Right renal pelvis (tissue), 4 donors: ENCODE measurements around the gene EFHD1. TPM values are rescaled to one million over a fixed set of nuclear protein-coding genes. Genes with fewer than 3 reads are reported as not detected.
A peak's percentile ranks its signal among the peaks of the same experiment; 100 is the strongest.
"Not testable (repeated sequence)": the region's sequence is repeated elsewhere in the genome, so short reads cannot be mapped to it uniquely, and the experiment has no call there.

ENCODE experiments used
- DNase-seq, 4 donors: peaks; one replicate each; pipeline ENCODE4 v3.0.0-alpha.2; 2013; ENCODE audit warnings: low read depth in 4 of 4, low spot score in 3 of 4, missing footprints in 1 of 4
- polyA plus RNA-seq, 4 donors: library from polyadenylated mRNA; unstranded; fragments of 120-200 nt; gene quantifications; one replicate each; pipeline ENCODE4 v1.2.1, GENCODE V29; 2013; ENCODE audit not compliant: insufficient read length in 4 of 4

The EFHD1 gene
- polyA plus RNA-seq, 4 donors = 61.8 to 96.1 (median 87.6) TPM

DNA sequence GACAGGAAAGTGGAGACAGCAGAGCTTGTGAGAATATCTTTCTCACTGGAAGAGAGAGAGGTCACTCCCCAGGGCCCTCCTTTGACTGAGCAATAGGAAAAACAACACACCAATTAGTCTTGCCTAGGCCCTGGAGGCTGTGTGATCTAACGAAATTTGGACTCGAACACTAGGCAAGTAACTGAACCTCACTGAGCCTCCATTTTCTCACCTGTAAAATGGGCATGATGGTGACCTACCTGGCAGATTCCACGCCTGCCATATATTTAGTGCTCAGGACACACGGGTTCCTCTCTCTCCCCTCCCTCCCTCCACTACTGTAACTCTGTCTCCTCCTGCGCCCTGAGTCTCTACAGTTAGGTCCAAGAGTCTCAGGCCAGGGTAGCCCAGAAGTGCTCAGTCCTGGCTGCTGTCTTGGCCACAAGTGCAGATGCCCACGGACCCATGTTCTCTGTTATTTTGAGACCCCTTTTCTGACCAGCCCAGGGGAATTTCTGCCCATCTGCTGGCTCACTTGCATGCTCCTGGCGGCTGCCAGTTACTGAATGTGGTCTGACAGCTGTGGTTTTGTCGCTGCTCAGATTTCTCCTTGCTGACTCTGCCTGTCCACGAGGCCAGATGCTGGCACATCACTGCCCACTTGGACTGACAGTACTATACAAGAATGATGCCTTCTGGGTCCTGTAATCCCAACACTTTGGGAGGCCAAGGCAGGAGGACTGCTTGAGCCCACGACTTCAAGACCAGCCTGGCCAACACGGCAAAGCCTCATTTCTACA, 54.2 kb downstream of the EFHD1 start:
- no peak for DNase-seq

- no peak for DNase-seq
These were observed 54.8 kb downstream of the EFHD1 start for GRCh38 chr2:232688201-232688600.

- no peak for DNase-seq
These were observed 55.9 kb downstream of the EFHD1 start for GRCh38 chr2:232689152-232689910.

DNA sequence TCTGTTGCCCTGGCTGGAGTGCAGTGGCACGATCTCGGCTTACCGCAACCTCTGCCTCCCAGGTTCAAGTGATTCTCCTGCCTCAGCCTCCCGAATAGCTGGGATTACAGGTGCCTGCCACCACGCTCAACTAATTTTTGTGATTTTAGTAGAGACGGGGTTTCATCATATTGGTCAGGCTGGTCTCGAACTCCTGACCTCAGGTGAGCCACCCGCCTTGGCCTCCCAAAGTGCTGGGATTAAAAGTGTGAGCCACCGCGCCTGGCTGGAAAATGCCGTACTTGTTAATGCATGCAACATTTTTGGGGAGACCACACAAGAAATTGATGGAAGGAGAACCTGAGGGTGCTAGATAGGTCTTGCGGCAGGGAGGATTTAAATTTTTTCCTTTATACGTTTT, 57.7 kb downstream of the EFHD1 start:
- not testable (repeated sequence) for DNase-seq

DNA sequence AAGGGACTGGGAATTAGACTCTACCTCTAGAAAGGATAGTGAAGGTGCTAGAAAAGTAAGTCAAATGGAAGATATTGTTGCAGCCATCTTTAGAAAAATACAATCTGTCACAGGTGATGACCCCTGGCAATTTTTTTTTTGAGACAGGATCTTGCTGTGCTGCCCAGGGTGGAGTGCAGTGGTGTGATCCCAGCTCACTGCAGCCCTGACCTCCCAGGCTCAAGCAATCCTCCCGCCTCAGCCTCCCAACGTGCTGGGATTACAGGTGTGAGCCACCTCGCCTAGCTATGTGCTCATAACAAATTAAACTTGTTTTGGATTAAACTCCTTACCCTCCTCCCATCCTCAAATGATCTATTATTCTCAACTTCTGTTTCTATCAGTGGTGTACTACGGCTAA, 59.9 kb downstream of the EFHD1 start:
- DNase-seq = no peak

GRCh38 chr2:232696609-232697058, 63.2 kb downstream of the EFHD1 start:
- no peak for DNase-seq

DNA sequence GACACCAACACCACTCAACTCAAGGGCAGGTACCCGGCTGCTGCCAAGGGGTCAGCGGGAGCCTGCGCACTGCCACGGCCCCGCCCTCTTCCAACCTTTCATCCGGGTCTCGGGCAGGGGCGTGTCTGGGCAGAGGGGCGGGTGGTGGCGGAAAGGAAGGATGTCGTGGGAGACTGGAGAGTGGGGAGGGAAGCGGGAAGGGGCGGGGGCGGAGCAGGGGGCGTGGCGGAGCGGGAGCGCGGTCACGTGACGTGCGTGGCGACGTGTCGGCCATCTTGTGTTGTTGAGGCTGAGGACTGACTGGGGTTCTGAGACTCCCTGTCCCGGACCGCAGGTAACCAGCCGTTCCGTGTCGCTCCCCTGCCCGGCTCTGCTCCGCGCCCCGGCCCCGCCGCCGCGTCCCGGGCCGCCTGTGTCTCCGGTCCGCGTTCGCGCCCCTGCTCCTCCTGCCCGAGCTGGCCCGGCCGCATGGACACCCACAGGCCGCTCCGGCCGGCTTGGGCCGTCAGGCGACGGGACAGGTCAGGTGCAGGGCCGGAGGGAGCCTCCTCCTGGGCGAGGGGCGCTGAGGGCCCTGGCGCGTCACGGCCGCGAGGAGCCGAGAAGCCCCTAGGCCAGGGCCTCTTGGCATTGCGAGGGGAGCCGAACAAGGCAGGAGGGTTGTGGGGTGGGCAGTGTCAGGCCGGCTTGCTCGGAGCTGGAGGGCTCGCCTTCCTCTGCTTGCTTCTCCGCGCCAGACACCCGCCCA, 63.8 kb downstream of the EFHD1 start, which contains the start of gene GIGYF2:
TSS of gene GIGYF2 (plus strand) at position 273 of the 748 bp plus-strand sequence. CDS start 37,867 bp downstream, outside the sequence.
- peak; percentile 87 to 93 (median 90) for DNase-seq

DNA sequence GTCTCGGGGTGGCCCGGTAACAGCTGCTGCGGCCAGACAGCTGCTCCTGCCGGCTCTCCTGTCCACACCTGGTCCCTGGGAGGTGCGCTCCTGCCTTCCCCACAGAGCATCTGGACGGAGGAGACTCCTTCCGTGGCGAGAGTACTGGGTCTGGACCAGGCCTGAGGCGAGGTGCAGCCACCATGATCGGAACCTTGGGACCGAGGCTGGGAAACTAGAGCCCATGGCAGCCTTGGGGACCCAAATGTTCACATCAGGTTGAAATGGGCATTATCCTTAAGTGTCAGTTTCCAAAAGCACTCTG, 64.4 kb downstream of the EFHD1 start:
- DNase-seq = peak in 1 of 4 donors; percentile 26

DNA sequence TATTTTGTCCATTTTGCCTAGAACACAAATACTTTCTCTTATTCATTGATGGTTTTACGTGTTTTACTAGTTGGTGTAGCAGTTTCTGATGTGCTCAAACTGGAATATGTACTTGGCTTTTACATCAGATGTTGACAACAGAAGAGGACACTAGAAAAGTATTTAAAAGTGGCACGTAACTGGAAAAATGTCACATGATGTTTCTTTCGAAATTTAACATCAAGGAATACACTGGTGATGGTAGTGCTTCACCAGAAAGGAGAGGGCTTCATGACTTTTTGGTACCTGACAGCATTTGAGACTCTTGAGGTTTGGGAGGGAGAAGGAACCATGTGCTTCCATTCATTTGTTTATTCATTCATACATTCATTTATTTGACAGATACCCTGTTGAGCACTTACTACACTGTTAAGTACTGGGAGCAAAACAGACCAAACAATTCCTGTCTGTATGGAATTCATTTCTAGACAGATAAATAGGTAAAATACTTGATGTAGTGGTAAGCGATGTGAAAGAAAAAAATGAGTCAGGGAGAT, 65.2 kb downstream of the EFHD1 start:
- DNase-seq = no peak

GRCh38 chr2:232699110-232699509, 65.7 kb downstream of the EFHD1 start:
- DNase-seq = no peak

- no peak for DNase-seq
These were observed 66.8 kb downstream of the EFHD1 start for GRCh38 chr2:232700154-232700553.

GRCh38 chr2:232707076-232707475, 73.7 kb downstream of the EFHD1 start:
- DNase-seq = no peak

DNA sequence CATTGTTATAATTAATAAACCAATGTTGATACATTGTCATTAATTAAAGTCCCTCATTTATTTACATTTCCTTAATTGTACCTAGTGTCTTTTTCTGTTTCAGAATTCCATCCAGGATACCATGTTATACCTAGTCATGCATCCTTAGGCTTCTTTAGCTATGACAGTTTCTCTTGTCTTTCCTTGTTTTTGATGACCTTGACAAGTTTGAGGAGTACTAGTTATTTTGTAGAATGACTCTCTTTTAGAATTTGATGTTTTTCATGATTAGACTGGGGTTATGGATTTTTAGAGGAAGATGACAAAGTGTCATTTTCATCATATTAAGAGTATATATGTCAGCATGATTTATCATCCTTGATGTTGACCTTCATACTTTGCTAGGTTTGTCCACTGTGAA, 80.1 kb downstream of the EFHD1 start:
- DNase-seq = no peak

GRCh38 chr2:232714969-232715368, 81.6 kb downstream of the EFHD1 start:
- DNase-seq = no peak

DNA sequence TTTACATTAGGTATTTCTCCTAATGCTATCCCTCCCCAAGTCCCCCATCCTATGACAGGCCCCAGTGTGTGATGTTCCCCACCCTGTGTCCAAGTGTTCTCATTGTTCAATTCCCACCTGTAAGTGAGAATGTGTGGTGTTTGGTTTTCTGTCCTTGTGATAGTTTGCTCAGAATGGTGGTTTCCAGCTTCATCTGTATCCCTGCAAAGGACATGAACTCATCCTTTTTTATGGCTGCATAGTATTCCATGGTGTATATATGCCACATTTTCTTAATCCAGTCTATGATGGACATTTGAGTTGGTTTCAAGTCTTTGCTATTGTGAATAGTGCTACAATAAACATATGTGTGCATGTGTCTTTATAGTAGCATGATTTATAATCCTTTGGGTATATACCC, 86.7 kb downstream of the EFHD1 start:
- not testable (repeated sequence) for DNase-seq

DNA sequence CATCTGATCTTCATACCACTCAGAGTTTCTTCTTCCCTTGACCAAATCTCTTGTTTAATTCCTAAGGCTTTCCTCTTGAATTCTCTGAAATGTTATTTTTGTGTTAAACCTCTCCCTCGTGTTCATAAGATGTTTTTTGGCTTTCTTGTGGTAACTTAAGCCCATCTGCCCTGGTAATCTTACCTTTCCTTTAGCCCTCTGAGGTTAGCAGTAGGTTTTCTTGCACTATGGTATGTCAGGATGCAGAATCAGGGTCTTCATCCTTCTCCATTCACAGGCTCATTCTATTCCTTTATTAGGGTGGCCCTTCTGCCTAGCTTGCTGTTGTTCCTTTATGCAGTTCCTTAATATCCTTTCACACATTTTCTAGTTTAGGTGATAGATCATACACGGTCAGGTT, 87.9 kb downstream of the EFHD1 start:
- no peak for DNase-seq

GRCh38 chr2:232721882-232722281, 88.5 kb downstream of the EFHD1 start:
- DNase-seq = no peak

- no peak for DNase-seq
These were observed 89.6 kb downstream of the EFHD1 start for GRCh38 chr2:232723027-232723426.

DNA sequence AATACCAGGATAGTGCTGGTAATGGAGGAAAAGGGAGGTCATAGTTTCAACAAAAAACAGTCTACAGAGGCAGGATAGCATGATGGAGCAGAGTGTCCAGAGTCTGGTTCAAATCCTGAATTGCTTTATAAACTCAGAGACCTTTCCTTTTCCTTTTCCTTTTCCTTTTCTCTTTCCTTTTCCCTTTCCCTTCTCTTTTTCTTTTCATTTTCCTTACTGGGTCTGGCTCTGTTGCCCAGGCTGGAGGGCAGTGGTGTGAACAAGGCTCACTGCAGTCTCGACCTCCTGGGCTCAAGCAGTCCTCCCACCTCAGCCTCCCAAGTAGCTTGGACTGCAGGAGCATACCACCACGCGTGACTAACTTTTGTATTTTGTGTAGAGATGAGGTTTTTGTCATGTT, 95.4 kb downstream of the EFHD1 start:
- DNase-seq = no peak

DNA sequence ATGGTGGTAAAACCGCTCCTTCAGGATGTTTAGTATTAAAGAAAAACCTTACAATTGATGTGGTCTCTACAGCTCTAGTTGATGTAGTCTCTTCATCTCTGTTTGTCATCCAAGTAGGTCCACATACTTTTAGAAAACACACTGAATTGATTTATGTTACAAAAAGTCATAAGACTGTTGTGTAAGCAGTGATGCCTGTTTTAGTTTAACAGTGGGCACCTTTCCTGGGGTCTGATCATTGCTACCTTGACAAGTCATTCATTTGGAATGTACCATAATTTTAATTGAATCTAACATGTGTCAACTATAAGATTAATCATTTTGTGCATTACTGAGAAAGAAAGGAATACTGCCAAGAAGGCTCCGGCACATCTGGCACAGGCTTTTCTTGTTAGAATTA, 98.1 kb downstream of the EFHD1 start:
- no peak for DNase-seq
